Adrenal gland (tissue), 12 donors: ENCODE measurements around the gene GPR83. TPM values are rescaled to one million over a fixed set of nuclear protein-coding genes. Genes with fewer than 3 reads are reported as not detected.
A peak's percentile ranks its signal among the peaks of the same experiment; 100 is the strongest.

Source experiments
- DNase-seq, 7 donors: peaks; one replicate each; pipeline ENCODE4 v3.0.0-alpha.2; 2019 to 2020
- H3K27ac ChIP-seq, 5 donors: fragments of 200-600 bp; sonication (generic) in 4 of 5; 1 replicate in 3 of 5; 2 replicates in 2 of 5; pipeline versions ENCODE4 v1.5.1 to v1.8.0; 2016 to 2020; ENCODE audit warnings: mild to moderate bottlenecking in 1 of 5
- H3K27me3 ChIP-seq: fragments of 200-600 bp; 2 replicates; pipeline ENCODE4 v1.8.0; 2021
- H3K36me3 ChIP-seq, 2 donors: fragments of 200-600 bp; replicated peaks in 1 of 2; 1 replicate in 1 of 2; 2 replicates in 1 of 2; pipeline versions ENCODE4 v1.5.1 to v1.8.0; 2018 to 2022
- H3K4me1 ChIP-seq, 2 donors: fragments of 200-600 bp; replicated peaks in 1 of 2; 1 replicate in 1 of 2; 2 replicates in 1 of 2; pipeline versions ENCODE4 v1.5.1 to v1.8.0; 2018 to 2021
- H3K4me3 ChIP-seq, 4 donors: fragments of 200-600 bp; sonication (generic) in 3 of 4; one replicate each; pipeline ENCODE4 v1.5.1; 2016 to 2018
- H3K9me3 ChIP-seq, 3 donors: fragments of 200-600 bp; sonication (generic) in 1 of 3; replicated peaks in 1 of 3; 1 replicate in 2 of 3; 2 replicates in 1 of 3; pipeline versions ENCODE4 v1.5.1 to v1.8.0; 2016 to 2021
- POLR2A ChIP-seq, 2 donors: fragments of 450-650 bp; IDR thresholded peaks; one replicate each; pipeline ENCODE4 v1.6.1; 2017; ENCODE audit warnings: antibody characterized with exemption in 2 of 2, mild to moderate bottlenecking in 2 of 2, moderate library complexity in 1 of 2
- WGBS, 4 donors: extraction: QIAGEN DNeasy Blood & Tissue Kit in 2 of 4; methylation state at CpG; one replicate each; pipeline versions ENCODE4 v1.1.5 to v1.1.7; 2013 to 2017; 5-methylcytosine and 5-hydroxymethylcytosine counted together
- intact Hi-C, 2 donors: fragments of 100-400 bp; cut with DNase I; formaldehyde crosslinking; loops; one replicate each; pipeline versions ENCODE4 v1.14.1 to v1.15.0; 2022 to 2023
- polyA plus RNA-seq, 3 donors: library from polyadenylated mRNA; stranded (reverse); fragments of 200-250 nt in 2 of 3; fragments of 350-450 nt in 1 of 3; fragmentation: Illumina TruSeq in 1 of 3; extraction: RNeasy Lipid Tissue Mini Kit (QIAGEN cat#74804) in 1 of 3; gene quantifications; one replicate each; pipeline ENCODE4 v1.2.3, GENCODE V29; 2013 to 2014
- total RNA-seq, 9 donors: library from RNA; depleted of rRNA in 4 of 9; stranded (reverse); fragments of >200 nt in 4 of 9; fragments of 120-200 nt in 1 of 9; fragmentation: NEBNext Ultra II Directional in 1 of 9; extraction: Animal tissue kit (Norgen Biotek cat#: 25700) in 1 of 9; gene quantifications; one replicate each; pipeline versions ENCODE4 v1.1.0 to v1.2.4, GENCODE V29; 2013 to 2023
- TF ChIP-seq, protein P1 (sequence below), 6 experiments: fragments of 450-650 bp in 4 of 6; fragments of 200-600 bp in 2 of 6; sonication (generic) in 1 of 6; IDR thresholded peaks; 1 replicate in 5 of 6; 2 replicates in 1 of 6; pipeline versions ENCODE4 v1.5.1 to v1.8.0; 2016 to 2021; ENCODE audit warnings: antibody characterized with exemption in 6 of 6, mild to moderate bottlenecking in 2 of 6, moderate library complexity in 1 of 6
- donor health status: healthy with polysubstance abuse.
- donor health status: Bipolar disorder and iron deficiency.
- donor health status: DM: yes; HTN: yes; CAD: no.
- donor health status: DM: no; HTN: no; CAD: no.
- donor health status: DM: no; HTN: no; CAD: no.
- donor health status: DM: yes; HTN: yes; CAD: no.

Gene GPR83
- total and polyA plus RNA-seq, 12 donors: 0.17 to 1.5 (median 0.40) TPM; not detected in 1

DNA sequence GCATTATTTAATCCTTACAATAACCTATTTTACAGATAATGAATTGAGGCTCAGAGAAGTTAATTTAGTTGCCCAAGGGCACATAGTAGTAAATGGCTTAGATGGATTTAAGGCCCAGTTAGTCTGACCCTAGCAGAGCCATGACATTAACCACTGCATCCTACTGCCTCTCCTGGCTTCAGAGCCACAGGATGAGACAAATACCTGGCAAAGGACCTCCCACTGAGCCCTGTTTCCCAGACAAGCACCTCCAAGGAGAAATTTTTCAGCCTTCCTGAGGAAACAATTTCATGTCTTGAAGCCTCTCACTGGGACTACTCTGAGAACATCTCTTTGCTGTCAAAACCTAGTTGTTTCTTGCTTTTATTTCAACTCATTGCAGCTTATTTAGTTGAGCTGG is 68.4 kb downstream of the GPR83 start:
- Histone ChIP-seq H3K4me3 (no peak overlapping the region), H3K4me1 (no peaks in the 10 kb centered on the region), H3K27me3 (no peaks in the 10 kb centered on the region), H3K9me3 (no peaks in the 10 kb centered on the region), H3K27ac (no peak overlapping the region), H3K36me3 (no peaks in the 10 kb centered on the region)
- intact Hi-C loops: no loop called here
- TF ChIP-seq POLR2A (IDR thresholded peaks at IDR 0.05): no peak
- TF ChIP-seq, protein P1, sequence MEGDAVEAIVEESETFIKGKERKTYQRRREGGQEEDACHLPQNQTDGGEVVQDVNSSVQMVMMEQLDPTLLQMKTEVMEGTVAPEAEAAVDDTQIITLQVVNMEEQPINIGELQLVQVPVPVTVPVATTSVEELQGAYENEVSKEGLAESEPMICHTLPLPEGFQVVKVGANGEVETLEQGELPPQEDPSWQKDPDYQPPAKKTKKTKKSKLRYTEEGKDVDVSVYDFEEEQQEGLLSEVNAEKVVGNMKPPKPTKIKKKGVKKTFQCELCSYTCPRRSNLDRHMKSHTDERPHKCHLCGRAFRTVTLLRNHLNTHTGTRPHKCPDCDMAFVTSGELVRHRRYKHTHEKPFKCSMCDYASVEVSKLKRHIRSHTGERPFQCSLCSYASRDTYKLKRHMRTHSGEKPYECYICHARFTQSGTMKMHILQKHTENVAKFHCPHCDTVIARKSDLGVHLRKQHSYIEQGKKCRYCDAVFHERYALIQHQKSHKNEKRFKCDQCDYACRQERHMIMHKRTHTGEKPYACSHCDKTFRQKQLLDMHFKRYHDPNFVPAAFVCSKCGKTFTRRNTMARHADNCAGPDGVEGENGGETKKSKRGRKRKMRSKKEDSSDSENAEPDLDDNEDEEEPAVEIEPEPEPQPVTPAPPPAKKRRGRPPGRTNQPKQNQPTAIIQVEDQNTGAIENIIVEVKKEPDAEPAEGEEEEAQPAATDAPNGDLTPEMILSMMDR (IDR thresholded peaks at IDR 0.05): no peak
- no peak for DNase-seq

DNA sequence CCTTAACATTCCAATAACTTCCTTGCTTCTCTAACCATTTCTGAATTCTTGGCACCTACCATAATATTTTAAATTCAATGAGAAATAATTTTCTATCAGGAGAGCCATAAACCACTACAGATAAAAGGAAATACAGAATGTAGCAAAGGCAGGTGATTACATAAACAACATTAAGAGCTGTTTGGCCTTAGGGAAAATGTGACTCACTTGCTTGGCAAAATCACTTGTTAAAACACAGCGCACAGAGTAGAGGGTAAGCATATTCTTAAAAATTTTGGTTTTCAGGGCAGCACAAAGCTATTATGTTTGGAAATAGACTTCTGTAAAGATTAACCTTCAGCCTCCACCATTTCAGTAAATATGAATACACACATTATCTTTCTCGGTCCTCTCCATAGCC is 70.4 kb downstream of the GPR83 start:
- TF ChIP-seq POLR2A (IDR thresholded peaks at IDR 0.05): no peak
- TF ChIP-seq, protein P1 (IDR thresholded peaks at IDR 0.05): no peak
- no peak overlapping the region for H3K4me3 ChIP-seq
- peak in 3 of 7 donors; percentile 24 to 27 (median 24) for DNase-seq
- no peaks in the 10 kb centered on the region for H3K27me3 ChIP-seq
- WGBS, 4 donors: 54 to 61% (median 59%) methylated on average over 2 of the region's 2 CpGs
- intact Hi-C loops: no loop called here
- no peaks in the 10 kb centered on the region for H3K4me1 ChIP-seq
- no peaks in the 10 kb centered on the region for H3K36me3 ChIP-seq
- H3K9me3 ChIP-seq: no peaks in the 10 kb centered on the region
- no peak overlapping the region for H3K27ac ChIP-seq

DNA sequence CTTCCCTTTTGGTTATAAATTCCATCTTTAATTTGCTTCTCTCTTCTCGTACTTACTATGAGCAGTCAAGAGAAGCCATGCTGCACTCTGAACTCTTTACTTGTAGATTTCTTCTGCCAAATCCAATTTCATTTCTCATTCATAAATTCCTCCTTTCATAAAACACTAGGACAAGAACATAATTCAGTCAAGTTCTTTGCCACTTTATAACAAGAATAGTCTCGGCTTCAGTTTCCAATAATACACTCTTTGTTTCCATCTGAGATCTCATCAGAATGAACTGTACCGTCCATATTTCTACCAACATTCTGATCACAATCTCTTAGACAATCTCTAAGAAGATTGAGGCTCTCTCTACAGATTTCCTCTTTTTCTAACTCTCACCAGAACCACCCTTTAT is 71.7 kb downstream of the GPR83 start:
- no peaks in the 10 kb centered on the region for H3K4me1 ChIP-seq
- H3K27ac ChIP-seq: no peak overlapping the region
- TF ChIP-seq, protein P1 (IDR thresholded peaks at IDR 0.05): no peak
- TF ChIP-seq POLR2A (IDR thresholded peaks at IDR 0.05): no peak
- H3K4me3 ChIP-seq: no peak overlapping the region
- H3K36me3 ChIP-seq: no peaks in the 10 kb centered on the region
- intact Hi-C loops: no loop called here
- WGBS, 4 donors: 76 to 94% (median 87%) methylated on average over 3 of the region's 3 CpGs
- no peaks in the 10 kb centered on the region for H3K27me3 ChIP-seq
- H3K9me3 ChIP-seq: no peaks in the 10 kb centered on the region
- DNase-seq: no peak

DNA sequence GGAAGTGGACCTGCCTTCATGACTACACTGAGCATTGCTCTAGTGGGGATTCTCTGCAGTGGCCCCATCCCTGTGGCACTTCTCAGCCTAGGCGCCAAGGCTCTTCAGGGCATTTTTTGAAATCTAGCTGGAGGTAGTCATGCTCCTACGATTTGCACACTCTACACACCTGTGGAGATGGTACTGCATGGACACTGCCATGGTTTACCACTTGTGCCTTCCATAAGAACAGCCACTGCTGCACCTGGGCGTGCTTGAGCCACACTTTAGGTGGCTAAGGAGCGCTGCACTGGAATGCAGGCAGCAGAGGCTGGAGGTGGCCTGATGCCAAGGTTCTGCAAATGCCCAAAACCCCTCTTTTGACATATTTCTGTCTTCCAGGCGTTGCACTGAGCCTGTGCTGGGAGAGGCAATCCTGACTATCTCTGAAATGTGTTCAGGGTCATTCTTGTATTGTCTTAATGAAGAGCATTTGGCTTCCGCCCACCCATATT is 72.6 kb downstream of the GPR83 start:
- TF ChIP-seq, protein P1 (IDR thresholded peaks at IDR 0.05): no peak
- TF ChIP-seq POLR2A (IDR thresholded peaks at IDR 0.05): no peak
- intact Hi-C loops: no loop called here

More for the DNA sequence above, 72.6 kb downstream of the GPR83 start:
- WGBS, 4 donors: 75 to 84% (median 80%) methylated on average over 6 of the region's 6 CpGs
- Histone ChIP-seq H3K27me3 (no peaks in the 10 kb centered on the region), H3K36me3 (no peaks in the 10 kb centered on the region), H3K4me3 (no peak overlapping the region), H3K27ac (no peak overlapping the region), H3K9me3 (no peaks in the 10 kb centered on the region), H3K4me1 (no peaks in the 10 kb centered on the region)
- no peak for DNase-seq

Other genes starting within 250 kb of the GPR83 start
- under 1 TPM in 1 of 9 donors, not detected in 8; 0.50 TPM for gene IZUMO1R, start 96.8 kb downstream of the GPR83 start, total RNA-seq
- not detected for gene IZUMO1R, start 96.8 kb downstream of the GPR83 start, polyA plus RNA-seq
- 10 to 100 TPM in 7 of 9 donors, 1 to 10 TPM in 2; 7.6 to 29.0 (median 15.8) TPM for gene MRE11, start 92.4 kb upstream of the GPR83 start, total RNA-seq
- gene MRE11, start 92.4 kb upstream of the GPR83 start, polyA plus RNA-seq: 1 to 10 TPM; 4.3 to 8.9 (median 5.0) TPM
- gene ANKRD49, start 92.6 kb upstream of the GPR83 start, total RNA-seq: 10 to 100 TPM in 7 of 9 donors, 1 to 10 TPM in 2; 5.0 to 26.0 (median 11.3) TPM
- gene ANKRD49, start 92.6 kb upstream of the GPR83 start, polyA plus RNA-seq: 10 to 100 TPM; 18.1 to 33.7 (median 20.3) TPM
- gene C11orf97, start 111.0 kb upstream of the GPR83 start, total RNA-seq: under 1 TPM in 1 of 9 donors, not detected in 8; 0.17 TPM
- gene C11orf97, start 111.0 kb upstream of the GPR83 start, polyA plus RNA-seq: not detected
- gene FUT4, start 142.5 kb upstream of the GPR83 start, total RNA-seq: 1 to 10 TPM; 2.5 to 5.8 (median 4.2) TPM
- gene FUT4, start 142.5 kb upstream of the GPR83 start, polyA plus RNA-seq: 1 to 10 TPM in 1 of 3 donors, under 1 TPM in 2; 0.61 to 1.4 (median 0.72) TPM
- 1 to 10 TPM in 6 of 9 donors, under 1 TPM in 3; 0.12 to 3.0 (median 1.6) TPM for gene PIWIL4, start 165.9 kb upstream of the GPR83 start, total RNA-seq
- gene PIWIL4, start 165.9 kb upstream of the GPR83 start, polyA plus RNA-seq: 1 to 10 TPM in 2 of 3 donors, under 1 TPM in 1; 0.71 to 2.9 (median 2.9) TPM